HCT116 (cell line): Measurements from ENCODE around the gene TFCP2L1. TPM values are rescaled to one million over a fixed set of nuclear protein-coding genes. Genes with fewer than 3 reads are reported as not detected.

Experiments used
- ATAC-seq: fragments of 200-7000 bp; cut with Tn5 transposase; 2 replicates; pipeline ENCODE4 v1.9.1; 2020; ENCODE audit warnings: mild to moderate bottlenecking, moderate library complexity
- BruUV-seq: library from RNA; stranded (reverse); fragments of 400-500 nt; replicated peaks from 2 replicates; lab custom pipeline; 2021; lab: Mats Ljungman, UMichigan
- CTCF ChIA-PET: fragments of 300-600 bp; sonication (Branson Sonifier 250); formaldehyde crosslinking; loops from one replicate; lab custom pipeline; 2021; ENCODE audit warnings: antibody characterized with exemption; lab: Charles Lee
- POLR2A ChIA-PET: fragments of 300-600, 350-600 bp; sonication (Branson Sonifier 250); formaldehyde crosslinking; loops from one replicate; lab custom pipeline; 2021; ENCODE audit warnings: antibody characterized with exemption; lab: Charles Lee
- RAD21 ChIA-PET, 2 experiments: fragments of 300-600 bp; sonication (Branson Sonifier 250); formaldehyde crosslinking; loops; one replicate each; lab custom pipeline; 2023; ENCODE audit warnings: low total read pairs in 2 of 2; ENCODE audit not compliant: uncharacterized antibody in 2 of 2, unreplicated experiment in 2 of 2, low non-redundant PET in 1 of 2; lab: Charles Lee
- DNase-seq: peaks from one replicate; pipeline ENCODE4 v3.0.0-alpha.2; 2010; ENCODE audit warnings: low read depth, low spot score
- H2AFZ ChIP-seq: fragments of 200-600 bp; shearing (Covaris generic), sonication (generic); 2 replicates; pipeline ENCODE4 v1.6.1; 2017; ENCODE audit warnings: low read depth, mixed run types, mixed read lengths, antibody characterized with exemption, low read length; ENCODE audit not compliant: poor library complexity, severe bottlenecking
- H3K27ac ChIP-seq: 2 replicates; pipeline ENCODE4 v1.5.1; 2012; ENCODE audit warnings: low read depth, low read length
- H3K27me3 ChIP-seq: fragments of 200-600 bp; sonication (generic); 2 replicates; pipeline ENCODE4 v1.6.1; 2016; ENCODE audit warnings: mixed run types, low read length, mixed read lengths; ENCODE audit not compliant: insufficient read depth
- H3K36me3 ChIP-seq, 2 experiments: fragments of 200-500 bp in 1 of 2; fragments of 200-600 bp in 1 of 2; sonication (Bioruptor generic) in 1 of 2; sonication (generic) in 1 of 2; 2 replicates each; pipeline versions ENCODE4 v1.5.1 to v1.6.1; 2014 to 2016; ENCODE audit warnings: low read length in 2 of 2, inconsistent platforms in 1 of 2, mixed read lengths in 1 of 2, mixed run types in 1 of 2; ENCODE audit not compliant: insufficient read depth in 2 of 2, control insufficient read depth in 1 of 2
- H3K4me1 ChIP-seq, 2 experiments: fragments of 200-600 bp in 1 of 2; sonication (generic) in 1 of 2; 2 replicates each; pipeline versions ENCODE4 v1.5.1 to v1.6.1; 2012 to 2017; ENCODE audit warnings: low read length in 2 of 2, inconsistent platforms in 1 of 2, mild to moderate bottlenecking in 1 of 2, mixed read lengths in 1 of 2, mixed run types in 1 of 2, moderate library complexity in 1 of 2; ENCODE audit not compliant: insufficient read depth in 2 of 2, control insufficient read depth in 1 of 2
- H3K4me2 ChIP-seq: fragments of 200-600 bp; sonication (generic); 2 replicates; pipeline ENCODE4 v1.6.1; 2017; ENCODE audit warnings: mixed run types, low read length, mixed read lengths
- H3K4me3 ChIP-seq, 2 experiments: fragments of 200-600 bp in 1 of 2; sonication (generic) in 1 of 2; replicated peaks in 1 of 2; 2 replicates each; pipeline ENCODE4 v1.5.1; 2011 to 2016; ENCODE audit warnings: low read length in 2 of 2, control low read depth in 1 of 2, low read depth in 1 of 2, mild to moderate bottlenecking in 1 of 2, mixed read lengths in 1 of 2, mixed run types in 1 of 2
- H3K79me2 ChIP-seq: fragments of 200-600 bp; sonication (generic); 2 replicates; pipeline ENCODE4 v1.6.1; 2017; ENCODE audit warnings: mild to moderate bottlenecking, mixed run types, low read length, moderate library complexity, mixed read lengths; ENCODE audit not compliant: insufficient read depth
- H3K9ac ChIP-seq: fragments of 200-600 bp; sonication (generic); 2 replicates; pipeline ENCODE4 v1.6.1; 2016; ENCODE audit warnings: low read length, mixed read lengths
- H3K9me2 ChIP-seq: fragments of 200-600 bp; sonication (generic), shearing (Covaris generic); 2 replicates; pipeline ENCODE4 v1.6.1; 2017; ENCODE audit warnings: mixed run types, mild to moderate bottlenecking, moderate library complexity; ENCODE audit not compliant: insufficient read depth
- H3K9me3 ChIP-seq, 2 experiments: fragments of 200-500 bp in 1 of 2; fragments of 200-600 bp in 1 of 2; sonication (Bioruptor generic) in 1 of 2; sonication (generic) in 1 of 2; 2 replicates each; pipeline ENCODE4 v1.6.1; 2014 to 2017; ENCODE audit warnings: low read length in 2 of 2, mixed read lengths in 2 of 2, inconsistent platforms in 1 of 2, low read depth in 1 of 2, mild to moderate bottlenecking in 1 of 2, mixed run types in 1 of 2, moderate library complexity in 1 of 2; ENCODE audit not compliant: control insufficient read depth in 1 of 2, insufficient read depth in 1 of 2
- H4K20me1 ChIP-seq: fragments of 200-600 bp; sonication (generic), shearing (Covaris generic); 2 replicates; pipeline ENCODE4 v1.6.1; 2017; ENCODE audit warnings: mixed run types, mild to moderate bottlenecking, moderate library complexity; ENCODE audit not compliant: insufficient read depth
- CBX3 ChIP-seq: IDR thresholded peaks from 2 replicates; pipeline ENCODE4 v1.6.1; 2012; ENCODE audit warnings: low read depth
- CEBPB ChIP-seq: IDR thresholded peaks from 2 replicates; pipeline ENCODE4 v1.6.1; 2012; ENCODE audit warnings: low read depth
- CTCF ChIP-seq, 3 experiments: fragments of 200-600 bp in 1 of 3; sonication (generic) in 1 of 3; IDR thresholded peaks in 2 of 3; conservative IDR thresholded peaks in 1 of 3; 2 replicates each; pipeline ENCODE4 v1.5.1; 2012 to 2017; ENCODE audit warnings: low read depth in 2 of 3, low read length in 2 of 3, antibody characterized with exemption in 1 of 3, borderline replicate concordance in 1 of 3, control low read depth in 1 of 3, mild to moderate bottlenecking in 1 of 3, mixed read lengths in 1 of 3, mixed run types in 1 of 3, moderate library complexity in 1 of 3; ENCODE audit not compliant: insufficient read depth in 1 of 3
- EGR1 ChIP-seq: IDR thresholded peaks from 2 replicates; pipeline ENCODE4 v1.6.1; 2012; ENCODE audit warnings: low read depth
- EZH2 ChIP-seq: fragments of 200-600 bp; sonication (generic); IDR thresholded peaks from 2 replicates; pipeline ENCODE4 v1.6.1; 2017; ENCODE audit warnings: antibody characterized with exemption, mixed run types
- JUND ChIP-seq: IDR thresholded peaks from 2 replicates; pipeline ENCODE4 v1.6.1; 2012
- MAX ChIP-seq: IDR thresholded peaks from 2 replicates; pipeline ENCODE4 v1.6.1; 2012
- POLR2A ChIP-seq: IDR thresholded peaks from 2 replicates; pipeline ENCODE4 v1.7.0; 2011; ENCODE audit warnings: borderline replicate concordance; ENCODE audit not compliant: insufficient read depth, insufficient read length; ENCODE audit errors: extremely low read depth
- POLR2AphosphoS5 ChIP-seq: IDR thresholded peaks from 2 replicates; pipeline ENCODE4 v1.6.1; 2011; ENCODE audit warnings: mild to moderate bottlenecking, low read depth, low read length, moderate library complexity
- SIN3A ChIP-seq: IDR thresholded peaks from 2 replicates; pipeline ENCODE4 v1.6.1; 2012; ENCODE audit warnings: low read depth
- SP1 ChIP-seq: IDR thresholded peaks from 2 replicates; pipeline ENCODE4 v1.6.1; 2012; ENCODE audit warnings: low read depth
- TCF7L2 ChIP-seq: IDR thresholded peaks from 2 replicates; pipeline ENCODE4 v1.7.0; 2011; ENCODE audit warnings: borderline replicate concordance, inconsistent platforms; ENCODE audit not compliant: insufficient read depth, insufficient read length; ENCODE audit errors: extremely low read depth
- YY1 ChIP-seq: IDR thresholded peaks from 2 replicates; pipeline ENCODE4 v1.6.1; 2011; ENCODE audit warnings: low read length, low read depth, moderate library complexity, mild to moderate bottlenecking; ENCODE audit not compliant: insufficient replicate concordance; ENCODE audit errors: extremely low read depth
- ZBTB33 ChIP-seq: IDR thresholded peaks from 2 replicates; pipeline ENCODE4 v1.6.1; 2011; ENCODE audit warnings: mild to moderate bottlenecking, low read length, moderate library complexity; ENCODE audit not compliant: insufficient replicate concordance; ENCODE audit errors: extremely low read depth
- ZFX ChIP-seq: fragments of 450-650 bp; IDR thresholded peaks from 2 replicates; pipeline ENCODE4 v1.6.1; 2017
- ZNF274 ChIP-seq: fragments of 200-500 bp; sonication (Bioruptor generic); IDR thresholded peaks from 2 replicates; pipeline ENCODE4 v1.6.1; 2014; ENCODE audit warnings: mild to moderate bottlenecking, low read depth, low read length, inconsistent platforms
- intact Hi-C: fragments of 100-400 bp; cut with micrococcal nuclease; formaldehyde crosslinking; loops from 2 replicates; pipeline ENCODE4 v1.10.0; 2022
- total RNA-seq: library from RNA; stranded (reverse); gene quantifications from one replicate; pipeline ENCODE4 v1.2.1, GENCODE V29; 2021; ENCODE audit not compliant: unreplicated experiment
- TF ChIP-seq, protein P1 (sequence below): IDR thresholded peaks from 2 replicates; pipeline ENCODE4 v1.6.1; 2012
- TF ChIP-seq, protein P2 (sequence below): IDR thresholded peaks from 2 replicates; pipeline ENCODE4 v1.6.1; 2012; ENCODE audit warnings: low read depth

TFCP2L1 gene
- total RNA-seq, 1 experiment from 2014 or later = 8.4 TPM

DNA sequence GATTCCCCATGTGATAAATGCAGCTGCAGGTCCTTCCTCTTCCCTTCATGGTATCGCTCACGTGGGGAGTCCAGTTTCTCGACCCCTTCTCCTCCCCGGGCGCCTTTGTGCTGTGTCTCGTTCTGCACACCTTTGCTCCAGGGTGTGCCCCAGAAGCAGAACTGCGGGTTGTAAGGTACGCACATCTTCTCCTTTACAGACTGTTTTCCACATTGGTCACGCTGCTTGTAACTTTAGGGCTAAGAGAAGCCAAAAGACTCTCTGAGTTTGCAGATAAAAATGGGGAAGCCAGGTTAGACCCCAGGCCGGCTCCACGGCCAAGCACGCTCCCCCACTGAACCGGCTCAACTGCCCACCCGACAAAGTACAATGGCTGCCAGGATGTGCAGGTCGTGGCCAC is 45.9 kb upstream of the TFCP2L1 start:
- ChIA-PET RAD21 (no interaction called here), CTCF (no interaction called here), POLR2A (no interaction called here)
- BruUV-seq = no TSS peak
- TF ChIP-seq EZH2 = no peak
- TF ChIP-seq YY1 = no peak
- TF ChIP-seq, protein P1, sequence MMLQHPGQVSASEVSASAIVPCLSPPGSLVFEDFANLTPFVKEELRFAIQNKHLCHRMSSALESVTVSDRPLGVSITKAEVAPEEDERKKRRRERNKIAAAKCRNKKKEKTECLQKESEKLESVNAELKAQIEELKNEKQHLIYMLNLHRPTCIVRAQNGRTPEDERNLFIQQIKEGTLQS = no peak
- no peak for TF ChIP-seq TCF7L2
- TF ChIP-seq CBX3 = no peak
- no peak for TF ChIP-seq SP1
- no peak for TF ChIP-seq SIN3A
- no peak for TF ChIP-seq POLR2AphosphoS5
- no peak for TF ChIP-seq CTCF (IDR thresholded peaks at IDR 0.05 in 2 of 3, conservative IDR thresholded peaks at IDR 0.05 in 1 of 3; ENCODE audit: borderline replicate concordance in 1 of 3, insufficient read depth in 1 of 3, low read depth in 2 of 3, low read length in 2 of 3)
- TF ChIP-seq EGR1 = no peak
- no peak for TF ChIP-seq JUND
- TF ChIP-seq ZFX = no peak
- TF ChIP-seq ZNF274 = no peak
- TF ChIP-seq POLR2A = no peak
- no peak for TF ChIP-seq ZBTB33
- TF ChIP-seq, protein P2, sequence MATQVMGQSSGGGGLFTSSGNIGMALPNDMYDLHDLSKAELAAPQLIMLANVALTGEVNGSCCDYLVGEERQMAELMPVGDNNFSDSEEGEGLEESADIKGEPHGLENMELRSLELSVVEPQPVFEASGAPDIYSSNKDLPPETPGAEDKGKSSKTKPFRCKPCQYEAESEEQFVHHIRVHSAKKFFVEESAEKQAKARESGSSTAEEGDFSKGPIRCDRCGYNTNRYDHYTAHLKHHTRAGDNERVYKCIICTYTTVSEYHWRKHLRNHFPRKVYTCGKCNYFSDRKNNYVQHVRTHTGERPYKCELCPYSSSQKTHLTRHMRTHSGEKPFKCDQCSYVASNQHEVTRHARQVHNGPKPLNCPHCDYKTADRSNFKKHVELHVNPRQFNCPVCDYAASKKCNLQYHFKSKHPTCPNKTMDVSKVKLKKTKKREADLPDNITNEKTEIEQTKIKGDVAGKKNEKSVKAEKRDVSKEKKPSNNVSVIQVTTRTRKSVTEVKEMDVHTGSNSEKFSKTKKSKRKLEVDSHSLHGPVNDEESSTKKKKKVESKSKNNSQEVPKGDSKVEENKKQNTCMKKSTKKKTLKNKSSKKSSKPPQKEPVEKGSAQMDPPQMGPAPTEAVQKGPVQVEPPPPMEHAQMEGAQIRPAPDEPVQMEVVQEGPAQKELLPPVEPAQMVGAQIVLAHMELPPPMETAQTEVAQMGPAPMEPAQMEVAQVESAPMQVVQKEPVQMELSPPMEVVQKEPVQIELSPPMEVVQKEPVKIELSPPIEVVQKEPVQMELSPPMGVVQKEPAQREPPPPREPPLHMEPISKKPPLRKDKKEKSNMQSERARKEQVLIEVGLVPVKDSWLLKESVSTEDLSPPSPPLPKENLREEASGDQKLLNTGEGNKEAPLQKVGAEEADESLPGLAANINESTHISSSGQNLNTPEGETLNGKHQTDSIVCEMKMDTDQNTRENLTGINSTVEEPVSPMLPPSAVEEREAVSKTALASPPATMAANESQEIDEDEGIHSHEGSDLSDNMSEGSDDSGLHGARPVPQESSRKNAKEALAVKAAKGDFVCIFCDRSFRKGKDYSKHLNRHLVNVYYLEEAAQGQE = no peak
- no peak for TF ChIP-seq CEBPB
- TF ChIP-seq MAX = no peak
- Histone ChIP-seq H3K9ac (no peak overlapping the region), H3K4me1 (no peaks in the 10 kb centered on the region), H3K9me3 (no peaks in the 10 kb centered on the region), H3K4me2 (no peak overlapping the region), H4K20me1 (no peaks in the 10 kb centered on the region), H2AFZ (no peak overlapping the region), H3K36me3 (no peaks in the 10 kb centered on the region), H3K27ac (no peak overlapping the region), H3K27me3 (no peaks in the 10 kb centered on the region), H3K79me2 (no peaks in the 10 kb centered on the region), H3K9me2 (no peaks in the 10 kb centered on the region), H3K4me3 (no peak overlapping the region)
- DNase-seq = no peak
- intact Hi-C loops = no loop called here
- no peak for ATAC-seq
